CD4-positive, alpha-beta T cell (primary cell): ENCODE results near the gene ZNF785. TPM values are rescaled to one million over a fixed set of nuclear protein-coding genes. Genes with fewer than 3 reads are reported as not detected.
A peak's percentile ranks its signal among the peaks of the same experiment; 100 is the strongest.

Experiments used
- ATAC-seq: fragments of 200-7000 bp; cut with Tn5 transposase; one replicate; pipeline ENCODE4 v1.10.0; 2022; ENCODE audit warnings: mild to moderate bottlenecking; ENCODE audit not compliant: poor library complexity
- CTCF ChIA-PET: fragments of 350-600 bp; sonication (Branson Sonifier 250); formaldehyde crosslinking; loops from one replicate; lab custom pipeline; 2021; ENCODE audit warnings: antibody characterized with exemption, inconsistent platforms; lab: Charles Lee
- POLR2A ChIA-PET: fragments of 350-600 bp; sonication (Branson Sonifier 250); formaldehyde crosslinking; loops from one replicate; lab custom pipeline; 2021; ENCODE audit warnings: antibody characterized with exemption, inconsistent platforms; lab: Charles Lee
- DNase-seq, 14 experiments: peaks; one replicate each; pipeline ENCODE4 v3.0.0-alpha.2; 2013 to 2020; ENCODE audit warnings: mixed read lengths in 2 of 14
- H3K27ac ChIP-seq, 2 donors: one replicate each; pipeline versions ENCODE4 v1.5.1 to v1.7.0; 2013; ENCODE audit warnings: low read length in 2 of 2, low read depth in 1 of 2, mild to moderate bottlenecking in 1 of 2
- H3K27me3 ChIP-seq, 2 experiments: 1 replicate in 1 of 2; 2 replicates in 1 of 2; pipeline versions ENCODE4 v1.6.1 to v1.7.0; 2013; ENCODE audit warnings: low read length in 2 of 2, control low read depth in 1 of 2, mild to moderate bottlenecking in 1 of 2, moderate library complexity in 1 of 2; ENCODE audit not compliant: insufficient read depth in 2 of 2, control insufficient read depth in 1 of 2
- H3K36me3 ChIP-seq: one replicate; pipeline ENCODE4 v1.6.1; 2013; ENCODE audit warnings: low read length, control low read depth; ENCODE audit not compliant: insufficient read depth
- H3K4me1 ChIP-seq: one replicate; pipeline ENCODE4 v1.6.1; 2013; ENCODE audit warnings: low read length, control low read depth; ENCODE audit not compliant: insufficient read depth
- H3K4me3 ChIP-seq: one replicate; pipeline ENCODE4 v1.5.1; 2013; ENCODE audit warnings: mild to moderate bottlenecking, low read length, moderate library complexity
- H3K9me3 ChIP-seq, 2 experiments: 1 replicate in 1 of 2; 2 replicates in 1 of 2; pipeline versions ENCODE4 v1.6.1 to v1.7.0; 2013; ENCODE audit warnings: low read length in 2 of 2, mild to moderate bottlenecking in 2 of 2, control low read depth in 1 of 2, moderate library complexity in 1 of 2; ENCODE audit not compliant: control insufficient read depth in 1 of 2, insufficient read depth in 1 of 2
- H3K27ac Mint-ChIP-seq: one replicate; pipeline ENCODE4 v1.8.0; 2020; ENCODE audit warnings: mixed read lengths
- H3K27me3 Mint-ChIP-seq: one replicate; pipeline ENCODE4 v1.8.0; 2021; ENCODE audit warnings: mixed read lengths
- H3K36me3 Mint-ChIP-seq: one replicate; pipeline ENCODE4 v1.8.0; 2021; ENCODE audit warnings: low read depth, mixed read lengths
- H3K4me1 Mint-ChIP-seq: one replicate; pipeline ENCODE4 v1.8.0; 2021; ENCODE audit warnings: low read depth, mixed read lengths
- H3K4me3 Mint-ChIP-seq: one replicate; pipeline ENCODE4 v1.8.0; 2020; ENCODE audit warnings: mild to moderate bottlenecking, mixed read lengths
- H3K9me3 Mint-ChIP-seq: one replicate; pipeline ENCODE4 v1.8.0; 2020; ENCODE audit warnings: mixed read lengths
- CTCF ChIP-seq: fragments of 200-600 bp; IDR thresholded peaks from one replicate; pipeline ENCODE4 v1.8.0; 2022; ENCODE audit warnings: antibody characterized with exemption, mild to moderate bottlenecking
- intact Hi-C, 2 experiments: fragments of 100-400 bp; cut with DNase I in 1 of 2; cut with micrococcal nuclease in 1 of 2; formaldehyde crosslinking; loops; one replicate each; pipeline versions ENCODE4 v1.15.1 to v1.9.0; 2023 to 2025; cut with DNase I, micrococcal nuclease
- total RNA-seq, 174 experiments: library from RNA in 2 of 174; stranded (reverse) in 2 of 174; gene quantifications; one replicate each; pipeline ENCODE4 v1.2.3 and lab custom pipeline; 2021 to 2026

ZNF785 gene
- total RNA-seq, 2 experiments from 2014 or later = 6.6 to 7.7 TPM

GRCh38 chr16:30535777-30536190 lies 49.7 kb downstream of the ZNF785 start:
- H3K9me3 Mint-ChIP-seq = no peaks in the 10 kb centered on the region
- ATAC-seq (peak; percentile 62), DNase-seq (peak; percentile 40 to 83 (median 55))
- H3K4me3 Mint-ChIP-seq = peak overlapping the region; percentile 94
- ChIA-PET CTCF (interaction anchor here (0.7 to 4.2 kb wide), 23 partner anchors 8 to 123 kb away, joined by 3 to 68 read pairs (median 5); partner anchors contain the start of genes DCTPP1, FBRS, SEPHS2 and ZNF688), POLR2A (interaction anchor here (0.7 to 3.6 kb wide), 30 partner anchors 8 to 444 kb away, joined by 3 to 116 read pairs (median 7); partner anchors contain the start of genes DCTPP1, FBRS, SEPHS2 and SEPTIN1)
- H3K4me1 Mint-ChIP-seq = peaks cover 35% of the 10 kb centered on the region
- peaks cover 20% of the 10 kb centered on the region for H3K36me3 Mint-ChIP-seq
- H3K4me1 ChIP-seq = peaks cover 40% of the 10 kb centered on the region
- H3K27me3 Mint-ChIP-seq = no peaks in the 10 kb centered on the region
- no peaks in the 10 kb centered on the region for H3K9me3 ChIP-seq
- peak overlapping the region; percentile 99 for H3K27ac Mint-ChIP-seq
- intact Hi-C loops = loop anchor here (1.0 to 5.0 kb wide), 10 partner anchors 15 to 105 kb away; partner anchors contain the start of genes DCTPP1 (in 1 of the 2), SEPHS2 (in 1 of the 2), ZNF689 (in 1 of the 2) and ZNF764 (in 1 of the 2)
- H3K4me3 ChIP-seq = peak overlapping the region; percentile 87
- peak overlapping the region; percentile 85 to 96 for H3K27ac ChIP-seq
- TF ChIP-seq CTCF = peak; percentile 57
- H3K27me3 ChIP-seq = no peaks in the 10 kb centered on the region
- peaks cover 17% of the 10 kb centered on the region for H3K36me3 ChIP-seq

- ChIA-PET POLR2A (interaction anchor here (0.7 to 3.6 kb wide), 37 partner anchors 8 to 443 kb away, joined by 3 to 116 read pairs (median 7); partner anchors contain the start of genes DCTPP1, FBRS, PRR14 and SEPHS2), CTCF (interaction anchor here (0.7 to 4.2 kb wide), 23 partner anchors 9 to 124 kb away, joined by 3 to 68 read pairs (median 5); partner anchors contain the start of genes DCTPP1, FBRS, SEPHS2 and ZNF688)
- Mint-ChIP-seq H3K9me3 (no peaks in the 10 kb centered on the region), H3K4me3 (peak overlapping the region; percentile 94), H3K36me3 (peaks cover 25% of the 10 kb centered on the region), H3K27me3 (no peaks in the 10 kb centered on the region), H3K4me1 (peaks cover 37% of the 10 kb centered on the region), H3K27ac (peak overlapping the region; percentile 99)
- peak overlapping the region; percentile 85 to 96 for H3K27ac ChIP-seq
- ATAC-seq = peak; percentile 25
- H3K27me3 ChIP-seq = no peaks in the 10 kb centered on the region
- intact Hi-C loops = loop anchor here (1.0 to 5.0 kb wide), 10 partner anchors 16 to 105 kb away; partner anchors contain the start of genes DCTPP1 (in 1 of the 2), SEPHS2 (in 1 of the 2), ZNF689 (in 1 of the 2) and ZNF764 (in 1 of the 2)
- no peaks in the 10 kb centered on the region for H3K9me3 ChIP-seq
- H3K4me3 ChIP-seq = peak overlapping the region; percentile 87
- H3K36me3 ChIP-seq = peaks cover 17% of the 10 kb centered on the region
- no peak for TF ChIP-seq CTCF
- H3K4me1 ChIP-seq = peaks cover 45% of the 10 kb centered on the region
- DNase-seq = peak in 4 of 14 experiments; percentile 25 to 71 (median 60)
Observed at GRCh38 chr16:30535106-30535776, 50.3 kb downstream of the ZNF785 start.

DNA sequence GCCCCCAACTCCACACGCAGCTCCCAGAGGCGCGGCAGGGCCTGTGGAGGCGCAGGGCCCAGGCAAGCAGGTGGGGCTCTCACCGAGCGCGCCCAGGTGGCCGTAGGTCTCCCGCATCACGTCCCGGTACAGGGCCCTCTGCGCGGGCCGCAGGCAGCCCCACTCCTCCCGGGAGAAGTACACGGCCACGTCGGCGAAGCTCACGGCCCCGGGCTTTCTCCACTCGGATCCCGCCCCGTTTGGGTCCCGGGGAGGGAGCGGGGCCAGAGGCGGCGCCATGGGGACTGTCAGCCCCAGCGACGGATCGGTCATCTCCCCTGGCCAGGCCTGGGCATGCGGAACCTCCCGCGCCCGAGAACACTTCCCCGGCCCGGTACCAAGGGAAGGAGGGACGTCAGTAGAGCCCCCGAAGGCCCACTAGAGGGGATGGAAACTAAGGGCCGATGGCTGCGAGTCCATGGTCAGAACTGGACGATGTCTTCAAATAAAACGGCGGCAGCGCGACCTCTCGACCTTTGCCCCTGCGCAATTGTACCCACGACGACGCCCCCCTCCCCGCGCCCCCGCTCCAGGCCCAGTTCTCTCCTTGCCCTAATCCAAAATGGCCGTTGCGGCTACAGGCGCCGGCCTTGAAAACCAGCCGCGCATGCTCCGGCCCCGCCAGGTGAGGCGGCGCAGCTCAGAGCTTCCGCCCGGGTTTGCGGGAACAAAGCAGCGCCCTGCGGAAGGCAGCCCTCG lies 51.0 kb downstream of the ZNF785 start, which contains the start of gene ZNF747:
TSS of gene ZNF747 (minus strand) at position 491 of the 738 bp plus-strand sequence. CDS start at position 312, 179 bp downstream.
- peaks cover 43% of the 10 kb centered on the region for H3K4me1 Mint-ChIP-seq
- ChIA-PET POLR2A (interaction anchor here (1.0 to 3.6 kb wide), 31 partner anchors 9 to 443 kb away, joined by 3 to 116 read pairs (median 7); partner anchors contain the start of genes DCTPP1, FBRS, PRR14 and SEPTIN1), CTCF (interaction anchor here (1.0 to 4.2 kb wide), 13 partner anchors 10 to 124 kb away, joined by 4 to 68 read pairs (median 9); partner anchors contain the start of genes DCTPP1, FBRS, ZNF688 and ZNF689)
- DNase-seq (peak; percentile 88 to 95 (median 92)), ATAC-seq (peak; percentile 80)
- H3K4me3 Mint-ChIP-seq = peak within 1 kb of the TSS; percentile 94
- peak within 1 kb of the TSS; percentile 99 for H3K27ac Mint-ChIP-seq
- H3K9me3 Mint-ChIP-seq = no peaks in the 10 kb centered on the region
- no peak for TF ChIP-seq CTCF
- H3K36me3 Mint-ChIP-seq = peaks cover 28% of the 10 kb centered on the region
- intact Hi-C loops = loop anchor here (1.0 to 5.0 kb wide), 11 partner anchors 16 to 104 kb away; partner anchors contain the start of genes DCTPP1 (in 1 of the 2), SEPHS2 (in 1 of the 2), ZNF689 (in 1 of the 2) and ZNF764 (in 1 of the 2)
- no peaks in the 10 kb centered on the region for H3K9me3 ChIP-seq
- peak within 1 kb of the TSS; percentile 85 to 96 for H3K27ac ChIP-seq
- H3K4me1 ChIP-seq = peaks cover 52% of the 10 kb centered on the region
- peaks cover 17% of the 10 kb centered on the region for H3K36me3 ChIP-seq
- H3K27me3 ChIP-seq = no peaks in the 10 kb centered on the region
- H3K4me3 ChIP-seq = peak within 1 kb of the TSS; percentile 87
- no peaks in the 10 kb centered on the region for H3K27me3 Mint-ChIP-seq
